DMS114 treated with DMSO at 0.1 percent for 48 hours (cell line): ENCODE measurements around the gene OR2H1.

Experiments
- DNase-seq: peaks from one replicate; lab custom pipeline; 2025; ENCODE audit not compliant: unreplicated experiment; lab: John Stamatoyannopoulos, UW

OR2H1 gene

DNA sequence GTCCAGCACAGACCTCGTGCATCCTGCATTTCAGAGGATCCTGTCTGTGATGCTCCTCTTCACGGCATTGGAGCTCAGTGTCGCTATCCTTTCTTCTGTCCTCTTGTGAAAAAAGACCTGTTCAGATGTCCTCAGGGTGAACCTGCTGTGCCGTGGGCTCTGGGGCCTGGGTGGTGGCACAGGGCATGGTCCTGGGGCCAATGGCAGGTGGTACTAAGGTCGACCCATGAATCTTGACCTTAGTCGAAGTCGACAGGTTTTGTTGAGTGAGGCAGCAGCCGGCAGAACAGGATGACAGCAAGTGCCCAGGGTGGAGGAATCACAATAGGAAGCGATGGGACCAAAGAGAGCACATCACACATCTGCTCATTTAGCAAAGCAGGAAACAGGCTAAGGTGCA lies 52.8 kb downstream of the OR2H1 start:
- DNase-seq, result no peak

DNA sequence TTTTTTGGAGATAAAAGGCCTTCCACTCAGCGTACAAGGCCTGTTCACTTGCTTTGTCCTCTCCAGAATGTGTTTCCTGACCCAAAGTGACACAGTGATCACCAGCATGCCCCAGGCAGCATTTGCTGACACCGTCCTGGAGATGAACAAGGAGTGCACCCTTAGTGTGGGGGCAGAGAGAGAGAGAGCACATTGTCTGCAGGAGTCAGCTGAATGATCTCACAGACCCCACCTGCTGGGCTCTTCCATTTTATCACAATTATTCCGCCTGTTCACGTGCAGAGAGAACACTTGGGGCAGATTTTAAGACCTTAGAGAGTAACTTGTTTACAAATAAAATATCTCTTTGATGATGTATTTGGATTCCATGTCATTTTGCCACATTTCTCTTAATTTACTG lies 53.2 kb downstream of the OR2H1 start:
- no peak for DNase-seq

DNA sequence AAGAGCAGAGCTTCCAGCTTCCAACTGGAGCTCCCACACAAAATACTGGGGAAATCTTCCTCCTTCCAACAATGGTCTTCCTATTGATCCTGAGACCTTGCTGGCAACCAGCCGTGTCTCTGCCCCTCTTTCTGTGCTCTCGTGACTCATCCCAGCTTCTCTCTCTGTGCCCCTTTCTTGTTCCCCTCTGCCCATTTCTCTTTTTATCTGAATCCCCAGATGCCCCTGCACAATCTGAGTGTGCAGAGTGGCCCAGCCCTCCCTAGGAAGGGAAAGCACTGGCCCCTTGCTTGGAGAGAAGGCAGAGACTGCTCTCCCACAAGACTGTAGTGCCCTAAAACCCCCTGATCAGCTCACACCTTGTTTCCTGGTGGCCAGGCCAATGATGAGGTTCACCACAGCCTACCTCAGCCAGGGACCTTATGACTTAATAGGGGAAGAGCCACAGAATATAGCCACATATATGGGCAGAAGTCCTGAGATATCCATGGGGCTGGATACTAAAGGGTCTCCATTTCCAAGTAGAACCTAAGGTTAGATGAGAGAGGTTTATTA lies 53.9 kb downstream of the OR2H1 start:
- DNase-seq, result no peak
